Measurements from ENCODE around the gene KCNQ1. TPM values are rescaled to one million over a fixed set of nuclear protein-coding genes. Genes with fewer than 3 reads are reported as not detected.

Gene KCNQ1
- total and polyA plus RNA-seq, 9 of the 15 experiments (the other 6 are each of a cell fraction or from before 2014, with no cell fraction given), result 0.44 TPM; not detected in 8

- no peak overlapping the region for H3K27ac ChIP-seq (ENCODE audit: extremely low read depth, low read depth, low read length)
- H3K79me2 ChIP-seq (ENCODE audit: control insufficient read depth, insufficient read depth, low read length), result peaks cover 77% of the 10 kb centered on the region
- no peaks in the 10 kb centered on the region for H3K9me1 ChIP-seq (ENCODE audit: control insufficient read depth, insufficient read depth, low read length)
- H3K9ac ChIP-seq (ENCODE audit: insufficient read depth in 1 of 2, low read depth in 2 of 2, low read length in 2 of 2), result no peak overlapping the region
- WGBS (ENCODE audit: insufficient coverage, low coverage, missing lambda C conversion rate), result 69% methylated on average over 2 of the region's 4 CpGs
- H3K36me3 ChIP-seq (ENCODE audit: control insufficient read depth, insufficient read depth, low read length), result peaks cover 58% of the 10 kb centered on the region; the same call in 2 of the 3 replicates
- H3K4me2 ChIP-seq (ENCODE audit: insufficient read depth, low read length), result no peak overlapping the region
- no peak overlapping the region for H3K4me3 ChIP-seq
- peaks cover 10 to 12% of the 10 kb centered on the region in 2 experiments; a peak in 4 of 5 replicates for H3K4me1 ChIP-seq (replicated peaks in 1 of 2; ENCODE audit: control insufficient read depth in 2 of 2, insufficient read depth in 2 of 2, low read length in 2 of 2)
- intact Hi-C loops (cut with micrococcal nuclease), result no loop called here
- BruUV-seq (replicated peaks), result no TSS peak
- H3K27me3 ChIP-seq (ENCODE audit: control insufficient read depth in 2 of 2, insufficient read depth in 2 of 2, low read length in 2 of 2), result no peaks in the 10 kb centered on the region
- in situ Hi-C loops (cut with MboI), result no loop called here
- no peak for FAIRE-seq
- ChIA-PET CTCF (ENCODE audit: low intra/inter-chr PET ratio) (no interaction called here), POLR2A (interaction anchor here (0.6 to 0.8 kb wide), 4 partner anchors 12 to 108 kb away, joined by 3 to 4 read pairs (median 3); partner anchors contain the start of gene KCNQ1OT1)
- H4K20me1 ChIP-seq (replicated peaks; ENCODE audit: control insufficient read depth, insufficient read depth, low read length), result peaks cover 51% of the 10 kb centered on the region
- H3K9me3 ChIP-seq (replicated peaks; ENCODE audit: control insufficient read depth, insufficient read depth, low read depth, low read length), result no peaks in the 10 kb centered on the region
- no peak overlapping the region for H2AFZ ChIP-seq (ENCODE audit: low read depth, low read length)
- TF ChIP-seq XRCC5 (IDR thresholded peaks at IDR 0.05; ENCODE audit: low read depth, low read length) (no peak), ZNF830 (CRISPR knock-in tag; IDR thresholded peaks at IDR 0.05) (no peak), ZKSCAN3 (CRISPR knock-in tag; IDR thresholded peaks at IDR 0.05) (no peak), PTTG1 (tag; IDR thresholded peaks at IDR 0.05; ENCODE audit: low read depth) (no peak), TCF15 (CRISPR knock-in tag; IDR thresholded peaks at IDR 0.05) (no peak), ZNF699 (CRISPR knock-in tag; IDR thresholded peaks at IDR 0.05; ENCODE audit: insufficient replicate concordance) (no peak), EWSR1 (IDR thresholded peaks at IDR 0.05; ENCODE audit: borderline replicate concordance, low read depth, partially characterized antibody) (no peak), RAD51 (IDR thresholded peaks at IDR 0.05; ENCODE audit: borderline replicate concordance, low read depth) (no peak), ZBTB40 (IDR thresholded peaks at IDR 0.05) (no peak), ZBTB40 (CRISPR knock-in tag; IDR thresholded peaks at IDR 0.05) (no peak), ZSCAN32 (CRISPR knock-in tag; IDR thresholded peaks at IDR 0.05) (no peak), FOXA1 (IDR thresholded peaks at IDR 0.05; ENCODE audit: borderline replicate concordance) (no peak)
- no peak for ATAC-seq
- no peak for DNase-seq (ENCODE audit: extremely low read depth in 1 of 4, low spot score in 3 of 4)
These were observed 239.0 kb downstream of the KCNQ1 start for GRCh38 chr11:2683806-2684205.
